HG03460 (cell line): ENCODE data around the gene ATP5PO.

Source experiments
- ATAC-seq: cut with Tn5 transposase; IDR thresholded peaks from one replicate; pipeline ENCODE4 v1.9.1; 2021; ENCODE audit not compliant: unreplicated experiment

The ATP5PO gene

GRCh38 chr21:33901412-33902288, 14.0 kb downstream of the ATP5PO start:
- no peak for ATAC-seq

- no peak for ATAC-seq
Measured at GRCh38 chr21:33899199-33899598, 16.4 kb downstream of the ATP5PO start.

GRCh38 chr21:33898586-33898985, 17.0 kb downstream of the ATP5PO start:
- no peak for ATAC-seq

GRCh38 chr21:33897739-33898138, 17.9 kb downstream of the ATP5PO start:
- ATAC-seq, result no peak

- no peak for ATAC-seq
Measured at GRCh38 chr21:33897098-33897497, 18.5 kb downstream of the ATP5PO start.

- ATAC-seq, result no peak
Measured at GRCh38 chr21:33896691-33897090, 18.9 kb downstream of the ATP5PO start.

- ATAC-seq, result no peak
Measured at GRCh38 chr21:33895356-33895755, 20.2 kb downstream of the ATP5PO start.

- ATAC-seq, result no peak
Measured at GRCh38 chr21:33894736-33895288, 20.8 kb downstream of the ATP5PO start.

GRCh38 chr21:33893917-33894316, 21.7 kb downstream of the ATP5PO start:
- no peak for ATAC-seq

- ATAC-seq, result no peak
Measured at GRCh38 chr21:33892853-33893252, 22.8 kb downstream of the ATP5PO start.

GRCh38 chr21:33890187-33890586, 25.4 kb downstream of the ATP5PO start:
- ATAC-seq, result no peak

GRCh38 chr21:33886321-33886720, 29.3 kb downstream of the ATP5PO start:
- no peak for ATAC-seq

GRCh38 chr21:33885172-33885514, 30.5 kb downstream of the ATP5PO start:
- ATAC-seq, result no peak

- no peak for ATAC-seq
Measured at GRCh38 chr21:33884376-33885171, 31.0 kb downstream of the ATP5PO start.

GRCh38 chr21:33883118-33883517, 32.5 kb downstream of the ATP5PO start:
- ATAC-seq, result no peak

- ATAC-seq, result no peak
Measured at GRCh38 chr21:33881689-33882440, 33.7 kb downstream of the ATP5PO start.

- no peak for ATAC-seq
Measured at GRCh38 chr21:33880626-33881025, 35.0 kb downstream of the ATP5PO start.

GRCh38 chr21:33878824-33879223, 36.8 kb downstream of the ATP5PO start:
- ATAC-seq, result no peak

- ATAC-seq, result no peak
Measured at GRCh38 chr21:33875026-33875695, 40.4 kb downstream of the ATP5PO start.

GRCh38 chr21:33874161-33874560, 41.4 kb downstream of the ATP5PO start:
- ATAC-seq, result no peak
